ENCODE measurements around the gene GOLM1. TPM values are rescaled to one million over a fixed set of nuclear protein-coding genes. Genes with fewer than 3 reads are reported as not detected.

The GOLM1 gene
- total RNA-seq, 4 donors from 2014 or later = 2.0 to 13.6 (median 4.3) TPM

- Histone ChIP-seq H3K9me3 (no peaks in the 10 kb centered on the region), H3K36me3 (peaks cover 0 to 99% (median 7%) of the 10 kb centered on the region in 3 donors), H3K27me3 (no peaks in the 10 kb centered on the region), H3K4me3 (no peak overlapping the region), H3K27ac (no peak overlapping the region), H3K4me1 (no peaks in the 10 kb centered on the region)
- 82 to 94% methylated on average over 6 of the region's 6 CpGs for WGBS, 2 donors
- intact Hi-C loops (cut with DNase I) = no loop called here
- no peak for DNase-seq
- TF ChIP-seq CTCF (IDR thresholded peaks at IDR 0.05) (no peak), POLR2A (IDR thresholded peaks at IDR 0.05) (no peak)
These were observed 78.2 kb downstream of the GOLM1 start for GRCh38 chr9:86021166-86021565.

DNA sequence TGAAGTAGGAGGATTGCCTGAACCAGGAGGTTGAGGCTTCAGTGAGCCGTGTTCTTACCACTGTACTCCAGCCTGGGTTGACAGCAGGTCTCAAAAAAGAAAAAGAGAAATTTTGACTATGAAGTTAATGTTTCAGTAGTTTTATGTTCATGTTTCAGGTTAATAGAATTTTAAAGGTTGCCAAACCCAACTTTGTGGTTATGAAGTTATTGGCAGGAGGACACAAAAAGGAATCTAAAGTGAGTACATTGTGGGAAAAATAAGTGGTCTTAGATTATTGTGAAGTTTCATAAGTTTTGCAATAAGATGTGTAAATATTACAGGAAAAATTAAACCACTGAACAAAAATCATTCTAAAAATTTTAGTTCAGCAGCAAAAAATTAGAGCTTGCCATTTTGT is 78.6 kb downstream of the GOLM1 start:
- H3K4me3 ChIP-seq = no peak overlapping the region
- no peaks in the 10 kb centered on the region for H3K9me3 ChIP-seq
- H3K4me1 ChIP-seq = no peaks in the 10 kb centered on the region
- peaks cover 0 to 96% (median 7%) of the 10 kb centered on the region in 3 donors for H3K36me3 ChIP-seq
- no peaks in the 10 kb centered on the region for H3K27me3 ChIP-seq
- H3K27ac ChIP-seq = no peak overlapping the region
- intact Hi-C loops (cut with DNase I) = no loop called here
- DNase-seq = no peak
- TF ChIP-seq POLR2A (IDR thresholded peaks at IDR 0.05) (no peak), CTCF (IDR thresholded peaks at IDR 0.05) (no peak)
- 100% methylated on average over 1 of the region's 1 CpG for WGBS, 2 donors

- intact Hi-C loops (cut with DNase I) = no loop called here
- 83 to 88% methylated on average over 2 of the region's 2 CpGs for WGBS, 2 donors
- Histone ChIP-seq H3K27ac (no peak overlapping the region), H3K4me3 (no peak overlapping the region), H3K36me3 (peaks cover 0 to 98% (median under 1%) of the 10 kb centered on the region in 3 donors), H3K9me3 (peaks cover 0 to 5% (median 0%) of the 10 kb centered on the region in 3 donors), H3K4me1 (no peaks in the 10 kb centered on the region), H3K27me3 (no peaks in the 10 kb centered on the region)
- no peak for TF ChIP-seq POLR2A (IDR thresholded peaks at IDR 0.05)
- no peak for TF ChIP-seq CTCF (IDR thresholded peaks at IDR 0.05)
- no peak for DNase-seq
These were observed 90.2 kb downstream of the GOLM1 start for GRCh38 chr9:86009133-86009532.

GRCh38 chr9:86005253-86005775 is 94.0 kb downstream of the GOLM1 start:
- Histone ChIP-seq H3K4me1 (no peaks in the 10 kb centered on the region), H3K9me3 (peaks cover 0 to 5% (median 0%) of the 10 kb centered on the region in 3 donors), H3K4me3 (no peak overlapping the region), H3K27ac (no peak overlapping the region), H3K27me3 (no peaks in the 10 kb centered on the region), H3K36me3 (peaks cover 0 to 92% (median 4%) of the 10 kb centered on the region in 3 donors)
- intact Hi-C loops (cut with DNase I) = no loop called here
- 94 to 100% methylated on average over 1 of the region's 1 CpG for WGBS, 2 donors
- DNase-seq = no peak
- TF ChIP-seq CTCF (IDR thresholded peaks at IDR 0.05) = no peak

DNA sequence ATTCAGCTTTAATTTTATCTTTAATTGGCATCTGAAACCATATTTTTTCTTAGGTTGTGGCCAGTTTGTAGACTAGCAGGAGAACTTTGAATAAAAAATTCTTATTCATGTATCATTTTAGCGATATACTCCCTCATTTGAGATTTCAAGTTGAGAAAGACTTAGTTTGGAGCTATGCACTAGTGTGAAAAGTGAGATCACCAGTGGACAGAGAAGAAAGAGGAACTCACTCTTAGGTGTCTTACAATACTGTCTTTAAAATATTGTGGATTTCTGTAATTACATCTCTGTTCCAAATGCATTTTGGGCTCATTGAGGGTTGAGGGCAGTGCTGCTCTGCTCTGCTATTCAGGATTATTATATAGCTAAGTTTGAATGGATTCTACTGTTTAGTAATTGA is 103.8 kb downstream of the GOLM1 start:
- Histone ChIP-seq H3K9me3 (no peaks in the 10 kb centered on the region), H3K27ac (no peak overlapping the region), H3K36me3 (peaks cover 4 to 64% (median 8%) of the 10 kb centered on the region in 3 donors), H3K4me1 (no peaks in the 10 kb centered on the region), H3K4me3 (no peak overlapping the region), H3K27me3 (no peaks in the 10 kb centered on the region)
- TF ChIP-seq POLR2A (IDR thresholded peaks at IDR 0.05) (no peak), CTCF (IDR thresholded peaks at IDR 0.05) (no peak)
- intact Hi-C loops (cut with DNase I) = no loop called here
- no peak for DNase-seq
- 95 to 100% methylated on average over 1 of the region's 1 CpG for WGBS, 2 donors

All from esophagus squamous epithelium (tissue), 5 donors.